ENCODE measurements around the gene HINFP.

- no peak for TF ChIP-seq POLR2A (IDR thresholded peaks at IDR 0.05)
- TF ChIP-seq CTCF (IDR thresholded peaks at IDR 0.05): no peak
Observed at GRCh38 chr11:119169282-119169719, 47.9 kb downstream of the HINFP start.

All from tibial nerve (tissue), 3 donors.